Neutrophil (primary cell): Measurements from ENCODE around the gene OGG1.

Source experiments
- H3K27ac ChIP-seq: fragments of 200-600 bp; sonication (generic); 2 replicates; pipeline ENCODE4 v1.5.1; 2016; ENCODE audit warnings: mild to moderate bottlenecking, moderate library complexity
- H3K27me3 ChIP-seq: fragments of 200-600 bp; sonication (generic); 2 replicates; pipeline ENCODE4 v1.6.0; 2016; ENCODE audit warnings: mild to moderate bottlenecking
- H3K36me3 ChIP-seq: fragments of 200-600 bp; sonication (generic); 2 replicates; pipeline ENCODE4 v1.5.1; 2017
- H3K4me1 ChIP-seq, 2 experiments: fragments of 200-600 bp in 1 of 2; sonication (generic) in 1 of 2; 1 replicate in 1 of 2; 2 replicates in 1 of 2; pipeline versions ENCODE4 v1.5.1 to v1.6.1; 2013 to 2016; ENCODE audit warnings: low read depth in 1 of 2, low read length in 1 of 2, mild to moderate bottlenecking in 1 of 2, moderate library complexity in 1 of 2; ENCODE audit not compliant: control insufficient read depth in 1 of 2, insufficient read depth in 1 of 2
- H3K4me3 ChIP-seq, 2 experiments: fragments of 200-600 bp in 1 of 2; sonication (generic) in 1 of 2; 1 replicate in 1 of 2; 2 replicates in 1 of 2; pipeline ENCODE4 v1.5.1; 2013 to 2016; ENCODE audit warnings: low read depth in 1 of 2, low read length in 1 of 2, mild to moderate bottlenecking in 1 of 2, moderate library complexity in 1 of 2
- H3K9me3 ChIP-seq: fragments of 200-600 bp; sonication (generic); 2 replicates; pipeline ENCODE4 v1.5.1; 2016
- CTCF ChIP-seq: fragments of 200-600 bp; sonication (generic); IDR thresholded peaks from 2 replicates; pipeline ENCODE4 v1.5.1; 2016; ENCODE audit warnings: antibody characterized with exemption

Gene OGG1

GRCh38 chr3:9781978-9782603 is 32.3 kb downstream of the OGG1 start:
- Histone ChIP-seq H3K27ac (peak overlapping the region; percentile 94), H3K4me3 (peak overlapping the region in 1 of 2 experiments; percentile 54), H3K36me3 (peaks cover 50% of the 10 kb centered on the region), H3K4me1 (peaks cover 45% of the 10 kb centered on the region in 2 experiments), H3K9me3 (no peaks in the 10 kb centered on the region), H3K27me3 (no peaks in the 10 kb centered on the region)
- no peak for TF ChIP-seq CTCF

- TF ChIP-seq CTCF = no peak
- Histone ChIP-seq H3K27me3 (no peaks in the 10 kb centered on the region), H3K36me3 (peaks cover 56% of the 10 kb centered on the region)
Observed at GRCh38 chr3:9782770-9783169, 33.0 kb downstream of the OGG1 start.

GRCh38 chr3:9783954-9784353 is 34.2 kb downstream of the OGG1 start:
- TF ChIP-seq CTCF = no peak
- no peak overlapping the region for H3K4me3 ChIP-seq
- H3K27ac ChIP-seq = no peak overlapping the region
- H3K36me3 ChIP-seq = peaks cover 63% of the 10 kb centered on the region
- H3K27me3 ChIP-seq = no peaks in the 10 kb centered on the region
- no peaks in the 10 kb centered on the region for H3K9me3 ChIP-seq
- H3K4me1 ChIP-seq = peaks cover 39 to 40% of the 10 kb centered on the region in 2 experiments

More at GRCh38 chr3:9782770-9783169, 33.0 kb downstream of the OGG1 start:
- H3K4me1 ChIP-seq = peaks cover 45% of the 10 kb centered on the region in 2 experiments
- H3K27ac ChIP-seq = peak overlapping the region; percentile 94
- no peak overlapping the region for H3K4me3 ChIP-seq
- no peaks in the 10 kb centered on the region for H3K9me3 ChIP-seq

GRCh38 chr3:9784965-9785364 is 35.2 kb downstream of the OGG1 start:
- Histone ChIP-seq H3K4me1 (peaks cover 29 to 30% of the 10 kb centered on the region in 2 experiments), H3K27me3 (no peaks in the 10 kb centered on the region), H3K9me3 (no peaks in the 10 kb centered on the region), H3K36me3 (peaks cover 73% of the 10 kb centered on the region), H3K4me3 (no peak overlapping the region), H3K27ac (no peak overlapping the region)
- TF ChIP-seq CTCF = no peak

DNA sequence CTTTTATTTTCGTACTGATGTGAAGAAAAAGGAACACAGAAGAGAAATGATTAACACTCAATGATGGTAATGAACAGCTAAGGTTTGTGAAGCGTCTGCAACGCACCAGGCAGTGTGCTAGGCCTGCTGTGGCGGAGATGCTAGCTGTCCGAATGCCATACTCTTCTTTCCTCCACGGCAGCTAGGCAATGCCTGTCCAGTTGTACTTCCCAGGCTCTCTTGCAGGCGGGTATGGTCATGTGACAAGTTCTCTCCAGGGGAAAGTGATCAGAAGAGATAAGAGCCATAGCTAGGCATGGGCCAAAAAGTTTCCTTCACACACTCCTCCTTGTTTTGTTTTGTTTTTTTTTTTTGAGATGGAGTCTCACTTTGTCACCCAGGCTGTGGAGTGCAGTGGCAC is 35.9 kb downstream of the OGG1 start:
- Histone ChIP-seq H3K4me1 (peaks cover 28 to 29% of the 10 kb centered on the region in 2 experiments), H3K9me3 (no peaks in the 10 kb centered on the region), H3K27me3 (no peaks in the 10 kb centered on the region), H3K4me3 (no peak overlapping the region), H3K36me3 (peaks cover 80% of the 10 kb centered on the region), H3K27ac (no peak overlapping the region)
- no peak for TF ChIP-seq CTCF
